Neural cell (in vitro differentiated cells): ENCODE measurements around the gene AVPI1. TPM values are rescaled to one million over a fixed set of nuclear protein-coding genes. Genes with fewer than 3 reads are reported as not detected.

ENCODE experiments used
- H2AFZ ChIP-seq: fragments of 200-600, 300-800 bp; sonication (generic), shearing (Covaris generic); 2 replicates; pipeline ENCODE4 v1.6.0; 2014; ENCODE audit warnings: low read depth, mild to moderate bottlenecking, antibody characterized with exemption, low read length, moderate library complexity
- H3F3A ChIP-seq: fragments of 200-600 bp; shearing (Covaris generic); 2 replicates; pipeline ENCODE4 v1.6.1; 2016; ENCODE audit warnings: mild to moderate bottlenecking, moderate library complexity, mixed read lengths, antibody characterized with exemption, low read length; ENCODE audit not compliant: insufficient read depth, poor library complexity, severe bottlenecking
- H3K27ac ChIP-seq: fragments of 200-600, 300-800 bp; sonication (generic), shearing (Covaris generic); 2 replicates; pipeline ENCODE4 v1.5.1; 2014; ENCODE audit warnings: mild to moderate bottlenecking, low read length, moderate library complexity
- H3K27me3 ChIP-seq: fragments of 300-800, 200-600 bp; sonication (generic), shearing (Covaris generic); 2 replicates; pipeline ENCODE4 v1.6.0; 2014; ENCODE audit warnings: mild to moderate bottlenecking, low read depth, low read length, moderate library complexity; ENCODE audit not compliant: insufficient read depth
- H3K36me3 ChIP-seq: fragments of 300-800, 200-600 bp; sonication (generic), shearing (Covaris generic); 2 replicates; pipeline ENCODE4 v1.5.1; 2014; ENCODE audit warnings: mild to moderate bottlenecking, antibody characterized with exemption, low read length, moderate library complexity; ENCODE audit not compliant: insufficient read depth
- H3K4me2 ChIP-seq: fragments of 300-800, 200-600 bp; sonication (generic), shearing (Covaris generic); 2 replicates; pipeline ENCODE4 v1.6.0; 2014; ENCODE audit warnings: mild to moderate bottlenecking, low read length
- H3K4me3 ChIP-seq: fragments of 300-800, 200-600 bp; sonication (generic), shearing (Covaris generic); 2 replicates; pipeline ENCODE4 v1.5.1; 2014; ENCODE audit warnings: mild to moderate bottlenecking, low read length, moderate library complexity
- H3K79me2 ChIP-seq: fragments of 200-600 bp; shearing (Covaris generic); replicated peaks from 2 replicates; pipeline ENCODE4 v1.6.0; 2014; ENCODE audit warnings: mild to moderate bottlenecking, low read length, moderate library complexity; ENCODE audit not compliant: insufficient read depth
- H3K9ac ChIP-seq: fragments of 300-800, 200-600 bp; sonication (generic), shearing (Covaris generic); 2 replicates; pipeline ENCODE4 v1.6.1; 2016; ENCODE audit warnings: mild to moderate bottlenecking, low read length, mixed read lengths
- H3K9me2 ChIP-seq: fragments of 200-600 bp; shearing (Covaris generic); 2 replicates; pipeline ENCODE4 v1.6.1; 2016; ENCODE audit warnings: mild to moderate bottlenecking, low read length, mixed read lengths; ENCODE audit not compliant: insufficient read depth
- H3K9me3 ChIP-seq: fragments of 200-600, 300-800 bp; sonication (generic), shearing (Covaris generic); 2 replicates; pipeline ENCODE4 v1.6.1; 2016; ENCODE audit warnings: mild to moderate bottlenecking, mixed run types, low read length, moderate library complexity, mixed read lengths
- H4K20me1 ChIP-seq: fragments of 200-600 bp; shearing (Covaris generic); 2 replicates; pipeline ENCODE4 v1.6.1; 2016; ENCODE audit warnings: mild to moderate bottlenecking, mixed run types; ENCODE audit not compliant: insufficient read depth
- CTCF ChIP-seq: fragments of 450-650 bp; IDR thresholded peaks from 2 replicates; pipeline ENCODE4 v1.5.1; 2014; ENCODE audit warnings: antibody characterized with exemption, mild to moderate bottlenecking, moderate library complexity; ENCODE audit not compliant: poor library complexity, severe bottlenecking
- EP300 ChIP-seq: fragments of 450-650 bp; conservative IDR thresholded peaks from 2 replicates; pipeline ENCODE4 v1.6.1; 2014; ENCODE audit warnings: antibody characterized with exemption, mild to moderate bottlenecking, moderate library complexity; ENCODE audit not compliant: poor library complexity, severe bottlenecking
- EZH2 ChIP-seq: fragments of 200-600, 300-800 bp; shearing (Covaris generic), sonication (generic); IDR thresholded peaks from 2 replicates; pipeline ENCODE4 v1.6.1; 2014; ENCODE audit warnings: antibody characterized with exemption, low read length, borderline replicate concordance, mild to moderate bottlenecking; ENCODE audit not compliant: insufficient read depth, poor library complexity, severe bottlenecking
- MXI1 ChIP-seq: fragments of 450-650 bp; conservative IDR thresholded peaks from 2 replicates; pipeline ENCODE4 v1.6.1; 2014; ENCODE audit warnings: antibody characterized with exemption, mild to moderate bottlenecking; ENCODE audit not compliant: poor library complexity, severe bottlenecking
- POLR2AphosphoS5 ChIP-seq: IDR thresholded peaks from 2 replicates; pipeline ENCODE4 v1.6.1; 2012
- RAD21 ChIP-seq: fragments of 450-650 bp; conservative IDR thresholded peaks from 2 replicates; pipeline ENCODE4 v1.6.1; 2014; ENCODE audit warnings: antibody characterized with exemption, mild to moderate bottlenecking, moderate library complexity
- REST ChIP-seq: IDR thresholded peaks from 2 replicates; pipeline ENCODE4 v1.6.1; 2012; ENCODE audit warnings: borderline replicate concordance
- SMC3 ChIP-seq: fragments of 450-650 bp; conservative IDR thresholded peaks from 2 replicates; pipeline ENCODE4 v1.6.1; 2014; ENCODE audit warnings: antibody characterized with exemption, mild to moderate bottlenecking, moderate library complexity; ENCODE audit not compliant: poor library complexity
- TAF1 ChIP-seq: IDR thresholded peaks from 2 replicates; pipeline ENCODE4 v1.6.1; 2012; ENCODE audit warnings: low read depth
- polyA plus RNA-seq: library from polyadenylated mRNA; depleted of rRNA; stranded (reverse); fragments of >200 nt; gene quantifications from 2 replicates; pipeline ENCODE4 v1.2.3, GENCODE V29; 2014

Gene AVPI1
- polyA plus RNA-seq, 1 donor from 2014 or later = 1.3 TPM

GRCh38 chr10:97690133-97690532 is 3.1 kb upstream of the AVPI1 start:
- H3K27ac ChIP-seq = no peak overlapping the region
- H3K27me3 ChIP-seq = no peaks in the 10 kb centered on the region
- H3K9ac ChIP-seq = no peak overlapping the region
- no peaks in the 10 kb centered on the region for H3K9me2 ChIP-seq
- no peaks in the 10 kb centered on the region for H3K36me3 ChIP-seq
- H3K79me2 ChIP-seq = no peaks in the 10 kb centered on the region
- no peaks in the 10 kb centered on the region for H4K20me1 ChIP-seq
- no peak overlapping the region for H3K4me3 ChIP-seq
- no peak for TF ChIP-seq EP300
- no peak for TF ChIP-seq REST
- TF ChIP-seq EZH2 = no peak
- no peak for TF ChIP-seq SMC3
- TF ChIP-seq POLR2AphosphoS5 = no peak
- no peak for TF ChIP-seq RAD21
- no peak for TF ChIP-seq CTCF
- TF ChIP-seq TAF1 = no peak
- no peak for TF ChIP-seq MXI1
- no peak overlapping the region for H3K4me2 ChIP-seq
- no peak overlapping the region for H2AFZ ChIP-seq
- no peaks in the 10 kb centered on the region for H3K9me3 ChIP-seq
- peaks cover 6% of the 10 kb centered on the region for H3F3A ChIP-seq

- no peaks in the 10 kb centered on the region for H3K9me3 ChIP-seq
- H3K4me3 ChIP-seq = no peak overlapping the region
- H3K9ac ChIP-seq = no peak overlapping the region
- H3K36me3 ChIP-seq = no peaks in the 10 kb centered on the region
- H3F3A ChIP-seq = peaks cover 6% of the 10 kb centered on the region
- H3K27ac ChIP-seq = no peak overlapping the region
- TF ChIP-seq EP300 = no peak
- TF ChIP-seq CTCF = no peak
- no peak for TF ChIP-seq MXI1
- no peak for TF ChIP-seq RAD21
- TF ChIP-seq SMC3 = no peak
- TF ChIP-seq POLR2AphosphoS5 = no peak
- no peak for TF ChIP-seq REST
- TF ChIP-seq TAF1 = no peak
- no peak for TF ChIP-seq EZH2
- H4K20me1 ChIP-seq = no peaks in the 10 kb centered on the region
- H3K79me2 ChIP-seq = no peaks in the 10 kb centered on the region
- H3K27me3 ChIP-seq = no peaks in the 10 kb centered on the region
- no peak overlapping the region for H2AFZ ChIP-seq
- no peaks in the 10 kb centered on the region for H3K9me2 ChIP-seq
- no peak overlapping the region for H3K4me2 ChIP-seq
These were observed 2.5 kb upstream of the AVPI1 start for GRCh38 chr10:97689559-97690020.
